DMS 273 (cell line): ENCODE measurements around the gene VEPH1.

Experiments used
- DNase-seq: peaks from one replicate; lab custom pipeline; 2025; ENCODE audit not compliant: unreplicated experiment; lab: John Stamatoyannopoulos, UW

VEPH1 gene

GRCh38 chr3:157523814-157524213 lies 20.6 kb upstream of the VEPH1 start:
- no peak for DNase-seq

GRCh38 chr3:157522648-157523047 lies 19.4 kb upstream of the VEPH1 start:
- no peak for DNase-seq

- no peak for DNase-seq
These were observed 17.4 kb upstream of the VEPH1 start for GRCh38 chr3:157520485-157521150.

- DNase-seq, result no peak
These were observed 15.7 kb upstream of the VEPH1 start for GRCh38 chr3:157518881-157519280.

- no peak for DNase-seq
These were observed 13.7 kb upstream of the VEPH1 start for GRCh38 chr3:157516928-157517327.

GRCh38 chr3:157515398-157515797 lies 12.2 kb upstream of the VEPH1 start:
- DNase-seq, result no peak

DNA sequence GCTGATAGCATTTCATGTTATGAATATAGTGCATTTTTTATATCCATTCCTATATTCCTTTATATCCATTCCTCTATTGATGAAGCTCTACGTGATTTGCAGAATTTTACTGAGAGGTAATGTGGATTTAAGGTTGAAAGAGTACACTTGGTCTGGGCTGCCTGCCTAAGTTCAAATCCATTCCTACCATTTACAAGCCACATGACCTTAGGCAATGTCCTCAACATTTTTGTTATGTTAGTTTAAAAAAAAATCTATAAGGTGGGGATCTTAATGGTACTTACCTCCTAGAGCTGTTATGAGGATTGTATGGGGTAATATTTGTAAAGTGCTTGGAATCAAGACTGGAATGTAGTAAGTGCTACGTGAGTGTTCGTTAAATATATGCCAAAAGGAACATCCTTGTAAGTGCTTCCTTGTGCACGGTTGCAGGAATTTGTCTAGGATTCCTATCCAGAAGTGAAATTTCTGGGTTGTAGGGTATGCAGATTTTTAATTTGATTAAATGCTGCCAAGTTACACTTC lies 11.2 kb upstream of the VEPH1 start:
- no peak for DNase-seq

DNA sequence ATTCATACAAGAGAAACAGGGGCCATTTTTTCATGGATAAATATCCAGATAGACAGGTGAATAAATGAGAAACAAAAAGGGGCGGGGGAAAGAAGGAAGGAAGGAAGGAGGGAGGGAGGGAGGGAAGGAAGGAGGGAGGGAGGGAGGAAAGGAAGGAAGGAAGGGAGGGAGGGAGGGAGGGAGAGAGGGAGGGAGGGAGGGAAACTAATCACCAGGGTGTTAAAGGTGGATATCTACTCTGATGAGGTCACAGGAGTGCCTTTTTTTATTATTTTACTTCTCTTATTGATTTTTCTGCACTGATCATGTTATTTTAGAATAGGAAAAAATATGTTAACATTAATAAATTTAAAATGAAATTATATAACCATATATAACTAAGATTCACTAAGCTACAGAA lies 10.4 kb upstream of the VEPH1 start:
- DNase-seq, result no peak

- DNase-seq, result no peak
These were observed 9.3 kb upstream of the VEPH1 start for GRCh38 chr3:157512534-157512933.

DNA sequence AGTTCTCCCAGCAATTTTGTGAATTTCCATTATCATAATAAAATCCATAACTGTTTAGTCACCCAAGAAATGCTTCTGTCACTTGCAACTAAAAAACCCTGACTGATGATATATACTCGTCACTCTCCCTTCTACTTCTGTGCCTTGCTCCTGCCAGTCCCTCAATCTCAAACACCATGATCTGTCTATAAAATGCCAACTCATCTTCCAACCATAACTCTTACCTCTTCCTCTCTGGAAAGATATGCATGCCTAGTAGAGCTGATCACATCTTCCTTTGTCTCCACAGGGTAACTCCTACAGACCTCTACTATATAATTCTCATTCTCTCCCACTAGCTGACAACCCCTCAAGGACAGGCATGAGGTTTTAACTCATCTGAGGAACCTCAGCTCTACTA lies 5.2 kb upstream of the VEPH1 start:
- DNase-seq, result no peak

DNA sequence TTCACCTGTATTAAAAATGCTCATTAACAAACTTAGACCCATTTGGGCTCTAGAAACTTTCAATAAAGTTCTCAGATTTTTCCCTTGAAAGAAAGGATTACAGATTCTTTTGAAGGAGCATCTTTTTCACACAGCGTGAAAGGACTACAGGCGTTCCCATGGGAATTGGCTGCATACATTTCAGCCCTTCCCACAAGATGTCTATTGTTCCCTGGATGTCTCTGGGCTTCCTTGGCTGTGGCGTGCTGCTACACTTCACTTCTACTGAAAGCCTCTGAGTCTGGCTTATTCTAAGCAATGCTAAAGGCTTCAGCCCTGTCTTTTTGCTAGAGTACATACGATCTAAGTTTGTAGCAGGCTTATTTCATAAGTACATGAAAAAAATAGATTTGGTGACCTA lies 1.4 kb downstream of the VEPH1 start:
- DNase-seq, result no peak

- no peak for DNase-seq
These were observed 3.0 kb downstream of the VEPH1 start for GRCh38 chr3:157500232-157500631.

GRCh38 chr3:157499342-157499963 lies 3.8 kb downstream of the VEPH1 start:
- no peak for DNase-seq

DNA sequence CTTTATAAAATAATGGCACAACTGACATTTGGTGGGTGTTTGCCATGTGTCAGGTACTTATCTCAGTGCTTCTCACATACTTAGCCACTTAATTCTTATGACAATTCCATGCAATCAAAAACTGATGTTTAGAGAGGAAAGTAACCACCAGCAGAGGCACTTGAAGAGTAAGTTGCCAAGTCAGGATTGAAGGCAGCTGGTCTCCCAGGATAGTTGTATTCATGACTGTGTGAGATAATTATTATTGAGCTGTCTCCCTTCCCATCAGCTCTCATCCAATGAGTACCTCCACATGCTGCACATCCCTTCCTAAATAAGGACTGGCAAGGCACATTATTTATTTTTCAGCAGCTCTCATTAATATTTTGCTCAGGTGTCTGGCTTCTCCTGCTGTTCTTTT lies 4.8 kb downstream of the VEPH1 start:
- DNase-seq, result peak; percentile 26

GRCh38 chr3:157495846-157496245 lies 7.4 kb downstream of the VEPH1 start:
- no peak for DNase-seq

GRCh38 chr3:157494581-157495281 lies 8.5 kb downstream of the VEPH1 start:
- peak; percentile 13 for DNase-seq

DNA sequence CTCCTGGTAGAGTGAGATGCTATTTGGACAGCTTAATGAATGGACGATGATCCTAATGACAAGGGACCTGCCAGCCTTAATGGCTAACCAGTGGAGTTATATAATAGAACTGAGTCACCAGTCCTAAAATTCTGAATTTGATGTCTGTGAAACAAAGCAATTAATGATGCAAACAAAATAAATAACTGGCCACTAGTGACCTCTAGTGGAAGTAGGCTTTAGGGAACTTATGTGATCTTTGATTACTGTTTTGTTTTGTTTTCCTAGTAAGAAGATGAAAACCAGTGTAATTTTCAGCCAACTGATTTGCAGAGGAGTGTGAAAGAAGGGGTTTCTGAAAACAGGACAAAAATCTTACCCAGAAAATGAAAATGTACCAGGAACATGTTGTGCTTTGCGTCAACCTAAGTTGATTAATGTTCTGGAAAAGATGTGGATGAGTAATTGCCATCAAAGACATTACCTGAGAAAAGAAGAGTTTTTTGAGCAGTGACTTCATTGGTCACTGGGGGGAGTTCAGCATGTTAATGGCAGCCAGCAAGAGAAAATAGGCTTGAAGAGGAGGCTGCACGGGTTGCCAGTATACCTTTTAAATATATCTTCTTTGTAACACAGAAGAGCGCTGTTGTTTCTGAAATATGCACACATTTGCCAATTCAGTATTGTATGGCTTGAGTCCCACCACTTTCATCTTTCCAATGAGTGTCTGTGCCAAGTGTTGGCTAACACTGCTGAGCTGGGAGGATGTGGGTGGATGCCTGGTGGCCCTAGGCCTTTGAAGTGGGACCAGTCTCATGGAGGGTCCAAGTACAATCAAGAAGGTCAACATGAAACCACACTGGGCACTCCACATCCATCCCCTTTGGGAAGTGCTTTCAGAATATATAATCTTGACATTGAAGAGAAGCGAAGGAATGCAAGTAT lies 9.3 kb downstream of the VEPH1 start:
- peak; percentile 86 for DNase-seq

- DNase-seq, result no peak
These were observed 12.1 kb downstream of the VEPH1 start for GRCh38 chr3:157491136-157491535.

- no peak for DNase-seq
These were observed 15.1 kb downstream of the VEPH1 start for GRCh38 chr3:157488144-157488543.

DNA sequence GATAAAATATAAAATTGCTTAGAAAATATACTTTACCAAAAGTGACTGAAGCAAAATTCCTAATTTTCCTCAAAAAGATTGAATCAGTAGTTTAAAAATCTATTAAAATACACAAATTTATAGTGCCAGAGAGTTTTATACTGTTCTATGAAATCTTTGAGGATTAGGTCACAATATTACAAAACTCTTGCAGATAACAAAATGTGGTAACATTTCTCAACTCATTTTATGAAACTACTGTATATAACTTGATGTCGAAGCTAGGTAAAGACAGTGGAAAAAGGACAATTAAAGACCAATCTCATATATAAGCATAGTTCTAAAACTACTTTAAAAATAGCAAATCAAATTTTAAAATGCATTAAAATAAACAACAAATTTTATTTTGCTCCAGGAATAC lies 15.9 kb downstream of the VEPH1 start:
- DNase-seq, result no peak
